H9 (cell line): Measurements from ENCODE around the gene IL6ST. TPM values are rescaled to one million over a fixed set of nuclear protein-coding genes. Genes with fewer than 3 reads are reported as not detected.

ENCODE experiments used
- DNase-seq: peaks from one replicate; pipeline ENCODE4 v3.0.0-alpha.2; 2017
- H2AFZ ChIP-seq: one replicate; pipeline ENCODE4 v1.6.1; 2013; ENCODE audit warnings: mild to moderate bottlenecking, low read length, control low read depth, moderate library complexity
- H2AK5ac ChIP-seq: 2 replicates; pipeline ENCODE4 v1.6.1; 2013; ENCODE audit warnings: low read length, control low read depth, mixed read lengths; ENCODE audit not compliant: insufficient read length
- H2BK120ac ChIP-seq: one replicate; pipeline ENCODE4 v1.6.1; 2013; ENCODE audit warnings: low read depth, mild to moderate bottlenecking, low read length, control low read depth, inconsistent platforms; ENCODE audit not compliant: poor library complexity, severe bottlenecking
- H2BK12ac ChIP-seq: 2 replicates; pipeline ENCODE4 v1.6.1; 2013; ENCODE audit warnings: low read length, control low read depth, mixed read lengths, low read depth; ENCODE audit not compliant: insufficient read length
- H2BK15ac ChIP-seq: 2 replicates; pipeline ENCODE4 v1.6.1; 2013; ENCODE audit warnings: low read depth, low read length, control low read depth
- H2BK20ac ChIP-seq: one replicate; pipeline ENCODE4 v1.6.1; 2013; ENCODE audit warnings: low read depth, mild to moderate bottlenecking, low read length, control low read depth, inconsistent platforms; ENCODE audit not compliant: poor library complexity, severe bottlenecking
- H2BK5ac ChIP-seq: 2 replicates; pipeline ENCODE4 v1.6.1; 2013; ENCODE audit warnings: low read length, control low read depth, mixed read lengths; ENCODE audit not compliant: insufficient read length
- H3K14ac ChIP-seq: 2 replicates; pipeline ENCODE4 v1.6.1; 2013; ENCODE audit warnings: low read length, control low read depth; ENCODE audit not compliant: insufficient read depth
- H3K18ac ChIP-seq: 2 replicates; pipeline ENCODE4 v1.6.1; 2013; ENCODE audit warnings: low read depth, mild to moderate bottlenecking, mixed read lengths, low read length, control low read depth; ENCODE audit not compliant: insufficient read length
- H3K23ac ChIP-seq: 2 replicates; pipeline ENCODE4 v1.6.1; 2013; ENCODE audit warnings: low read length, control low read depth, mixed read lengths, low read depth; ENCODE audit not compliant: insufficient read length
- H3K23me2 ChIP-seq: 2 replicates; pipeline ENCODE4 v1.6.1; 2013; ENCODE audit warnings: low read depth, mild to moderate bottlenecking, mixed read lengths, low read length, control low read depth; ENCODE audit not compliant: insufficient read length, poor library complexity, severe bottlenecking
- H3K27ac ChIP-seq: 2 replicates; pipeline ENCODE4 v1.5.1; 2013; ENCODE audit warnings: low read length, control low read depth, mixed read lengths, low read depth; ENCODE audit not compliant: insufficient read length
- H3K27me3 ChIP-seq: 2 replicates; pipeline ENCODE4 v1.6.1; 2013; ENCODE audit warnings: low read length, control low read depth, inconsistent platforms; ENCODE audit not compliant: insufficient read depth
- H3K4ac ChIP-seq: 2 replicates; pipeline ENCODE4 v1.6.1; 2013; ENCODE audit warnings: low read depth, mild to moderate bottlenecking, control low read depth, inconsistent platforms, low read length, moderate library complexity
- H3K4me1 ChIP-seq: 2 replicates; pipeline ENCODE4 v1.6.1; 2013; ENCODE audit warnings: low read length, control low read depth, inconsistent platforms; ENCODE audit not compliant: insufficient read depth
- H3K4me2 ChIP-seq: 2 replicates; pipeline ENCODE4 v1.6.1; 2013; ENCODE audit warnings: low read length, control low read depth, mixed read lengths; ENCODE audit not compliant: insufficient read length, insufficient read depth
- H3K56ac ChIP-seq: 2 replicates; pipeline ENCODE4 v1.6.1; 2013; ENCODE audit warnings: low read depth, mild to moderate bottlenecking, mixed read lengths, low read length, control low read depth; ENCODE audit not compliant: insufficient read length
- H3K79me1 ChIP-seq: 2 replicates; pipeline ENCODE4 v1.6.1; 2013; ENCODE audit warnings: low read depth, mild to moderate bottlenecking, moderate library complexity, low read length, control low read depth, inconsistent platforms; ENCODE audit not compliant: insufficient read depth, poor library complexity, severe bottlenecking
- H3K79me2 ChIP-seq: 2 replicates; pipeline ENCODE4 v1.6.1; 2013; ENCODE audit warnings: low read length, control low read depth, inconsistent platforms; ENCODE audit not compliant: insufficient read depth
- H3K9ac ChIP-seq: 2 replicates; pipeline ENCODE4 v1.6.1; 2013; ENCODE audit warnings: low read length, control low read depth, mixed read lengths; ENCODE audit not compliant: insufficient read length; ENCODE audit errors: extremely low read depth
- H3K9me3 ChIP-seq: one replicate; pipeline ENCODE4 v1.6.1; 2013; ENCODE audit warnings: low read depth, low read length, inconsistent platforms; ENCODE audit not compliant: control insufficient read depth
- H3T11ph ChIP-seq: one replicate; pipeline ENCODE4 v1.6.1; 2013; ENCODE audit warnings: mild to moderate bottlenecking, low read length, control low read depth, inconsistent platforms
- H4K20me1 ChIP-seq: one replicate; pipeline ENCODE4 v1.6.1; 2013; ENCODE audit not compliant: control insufficient read depth, insufficient read length, insufficient read depth
- H4K5ac ChIP-seq: 2 replicates; pipeline ENCODE4 v1.6.1; 2013; ENCODE audit warnings: low read depth, mild to moderate bottlenecking, mixed read lengths, low read length, control low read depth; ENCODE audit not compliant: insufficient read length
- H4K8ac ChIP-seq: replicated peaks from 2 replicates; pipeline ENCODE4 v1.6.1; 2013; ENCODE audit warnings: low read length, control low read depth, mixed read lengths, low read depth; ENCODE audit not compliant: insufficient read length
- H4K91ac ChIP-seq: 2 replicates; pipeline ENCODE4 v1.6.1; 2013; ENCODE audit warnings: low read depth, mild to moderate bottlenecking, moderate library complexity, mixed read lengths, low read length, control low read depth; ENCODE audit not compliant: insufficient read length
- H3K27ac Mint-ChIP-seq, 3 experiments: 2 replicates in 2 of 3; 3 replicates in 1 of 3; pipeline ENCODE4 v1.8.0; 2020 to 2021; ENCODE audit warnings: mixed read lengths in 3 of 3, mild to moderate bottlenecking in 1 of 3, moderate library complexity in 1 of 3
- H3K27me3 Mint-ChIP-seq: 2 replicates; pipeline ENCODE4 v1.8.0; 2021; ENCODE audit warnings: low read depth, mild to moderate bottlenecking, moderate library complexity, mixed read lengths
- H3K36me3 Mint-ChIP-seq, 3 experiments: 2 replicates in 2 of 3; 3 replicates in 1 of 3; pipeline ENCODE4 v1.8.0; 2020 to 2021; ENCODE audit warnings: low read depth in 3 of 3, mixed read lengths in 3 of 3; ENCODE audit not compliant: insufficient read depth in 1 of 3
- H3K4me1 Mint-ChIP-seq, 2 experiments: 2 replicates each; pipeline ENCODE4 v1.8.0; 2020; ENCODE audit warnings: mixed read lengths in 2 of 2
- H3K4me3 Mint-ChIP-seq, 2 experiments: 2 replicates in 1 of 2; 3 replicates in 1 of 2; pipeline ENCODE4 v1.8.0; 2020 to 2021; ENCODE audit warnings: mild to moderate bottlenecking in 2 of 2, mixed read lengths in 2 of 2, moderate library complexity in 1 of 2
- H3K9me3 Mint-ChIP-seq, 2 experiments: 2 replicates in 1 of 2; 3 replicates in 1 of 2; pipeline ENCODE4 v1.8.0; 2020; ENCODE audit warnings: mild to moderate bottlenecking in 2 of 2, mixed read lengths in 2 of 2, moderate library complexity in 1 of 2
- WGBS: extraction: QIAGEN DNeasy Blood & Tissue Kit; methylation state at CpG from one replicate; pipeline ENCODE4 v1.1.7; 2013; ENCODE audit warnings: missing lambda C conversion rate, low lambda C conversion rate, mixed read lengths; ENCODE audit not compliant: insufficient read length; ENCODE audit errors: extremely low coverage; 5-methylcytosine and 5-hydroxymethylcytosine counted together
- total RNA-seq: library from RNA; stranded (reverse); gene quantifications from 2 replicates; pipeline ENCODE4 v1.2.1, GENCODE V29; 2021
- TF ChIP-seq, protein P1 (sequence below): fragments of 200-600 bp; sonication (generic); conservative IDR thresholded peaks from 3 replicates; pipeline ENCODE4 v1.8.0; 2021; ENCODE audit warnings: antibody characterized with exemption, mild to moderate bottlenecking

Gene IL6ST
- total RNA-seq, 1 experiment from 2014 or later = 11.1 TPM

DNA sequence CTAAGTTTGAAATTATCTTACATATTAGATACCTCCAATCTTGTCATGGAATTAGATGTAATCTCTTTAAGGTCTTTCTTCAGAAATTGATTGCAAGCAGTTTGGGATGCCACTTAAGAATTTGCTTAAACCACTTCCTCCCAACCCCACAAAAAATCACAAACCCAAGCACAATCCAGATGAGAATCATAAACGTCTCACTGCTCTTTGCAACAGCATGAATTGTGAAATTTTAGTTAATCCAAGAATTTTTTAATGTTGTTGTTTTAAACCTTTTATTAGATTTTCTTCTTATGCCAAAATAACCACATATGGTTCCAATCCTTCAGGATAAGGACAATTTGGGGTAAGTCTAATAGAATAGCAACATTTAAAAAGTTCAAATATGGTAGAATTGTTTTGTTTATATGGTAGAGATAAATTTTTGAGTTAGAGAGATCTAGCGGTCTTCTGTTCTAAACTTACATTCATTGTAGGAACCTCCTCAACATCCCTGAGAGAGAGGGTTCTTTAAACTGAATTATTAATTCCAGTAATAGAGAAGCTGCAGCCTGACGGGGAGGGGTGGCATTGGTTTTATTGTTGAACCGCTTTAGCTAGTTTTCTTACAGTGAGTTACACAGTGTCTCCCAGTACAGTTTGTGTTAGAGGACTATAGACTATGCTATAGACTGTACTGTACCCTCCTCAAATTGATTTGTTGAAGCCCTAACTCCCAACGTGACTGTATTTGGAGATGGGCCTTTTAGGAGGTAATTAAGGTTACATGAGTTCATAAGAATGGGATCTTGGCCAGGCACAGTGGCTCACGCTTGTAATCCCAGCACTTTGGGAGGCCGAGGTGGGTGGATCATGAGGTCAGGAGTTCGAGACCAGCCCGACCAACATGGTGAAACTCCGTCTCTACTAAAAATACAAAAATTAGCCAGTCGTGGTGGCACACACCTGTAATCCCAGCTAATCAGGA is 24.8 kb upstream of the IL6ST start:
- H2BK20ac ChIP-seq = no peak overlapping the region
- H3K79me2 ChIP-seq = no peaks in the 10 kb centered on the region
- no peak overlapping the region for H3K9ac ChIP-seq
- no peaks in the 10 kb centered on the region for H3K4me1 ChIP-seq
- H3K4me2 ChIP-seq = no peak overlapping the region
- Mint-ChIP-seq H3K4me1 (no peaks in the 10 kb centered on the region), H3K27me3 (no peaks in the 10 kb centered on the region), H3K4me3 (no peak overlapping the region), H3K9me3 (peaks cover 11% of the 10 kb centered on the region in 2 experiments), H3K27ac (no peak overlapping the region), H3K36me3 (peaks cover 4 to 7% (median 6%) of the 10 kb centered on the region in 3 experiments; a peak in 3 of 7 replicates)
- no peak overlapping the region for H3K4ac ChIP-seq
- WGBS = no CpG with 5 or more reads among the region's 11 CpGs
- no peak overlapping the region for H3K14ac ChIP-seq
- no peak overlapping the region for H2BK12ac ChIP-seq
- no peak overlapping the region for H2AK5ac ChIP-seq
- no peak overlapping the region for H3K27ac ChIP-seq
- no peak overlapping the region for H3K56ac ChIP-seq
- H3K9me3 ChIP-seq = no peaks in the 10 kb centered on the region
- H2BK5ac ChIP-seq = no peak overlapping the region
- no peaks in the 10 kb centered on the region for H4K20me1 ChIP-seq
- no peak overlapping the region for H3K18ac ChIP-seq
- H3T11ph ChIP-seq = no peak overlapping the region
- no peak overlapping the region for H2BK120ac ChIP-seq
- no peak overlapping the region for H4K5ac ChIP-seq
- H3K23me2 ChIP-seq = no peaks in the 10 kb centered on the region
- DNase-seq = no peak
- no peak overlapping the region for H2AFZ ChIP-seq
- H3K79me1 ChIP-seq = no peaks in the 10 kb centered on the region
- H4K8ac ChIP-seq = no peak overlapping the region
- H2BK15ac ChIP-seq = no peak overlapping the region
- H3K27me3 ChIP-seq = no peaks in the 10 kb centered on the region
- TF ChIP-seq, protein P1, sequence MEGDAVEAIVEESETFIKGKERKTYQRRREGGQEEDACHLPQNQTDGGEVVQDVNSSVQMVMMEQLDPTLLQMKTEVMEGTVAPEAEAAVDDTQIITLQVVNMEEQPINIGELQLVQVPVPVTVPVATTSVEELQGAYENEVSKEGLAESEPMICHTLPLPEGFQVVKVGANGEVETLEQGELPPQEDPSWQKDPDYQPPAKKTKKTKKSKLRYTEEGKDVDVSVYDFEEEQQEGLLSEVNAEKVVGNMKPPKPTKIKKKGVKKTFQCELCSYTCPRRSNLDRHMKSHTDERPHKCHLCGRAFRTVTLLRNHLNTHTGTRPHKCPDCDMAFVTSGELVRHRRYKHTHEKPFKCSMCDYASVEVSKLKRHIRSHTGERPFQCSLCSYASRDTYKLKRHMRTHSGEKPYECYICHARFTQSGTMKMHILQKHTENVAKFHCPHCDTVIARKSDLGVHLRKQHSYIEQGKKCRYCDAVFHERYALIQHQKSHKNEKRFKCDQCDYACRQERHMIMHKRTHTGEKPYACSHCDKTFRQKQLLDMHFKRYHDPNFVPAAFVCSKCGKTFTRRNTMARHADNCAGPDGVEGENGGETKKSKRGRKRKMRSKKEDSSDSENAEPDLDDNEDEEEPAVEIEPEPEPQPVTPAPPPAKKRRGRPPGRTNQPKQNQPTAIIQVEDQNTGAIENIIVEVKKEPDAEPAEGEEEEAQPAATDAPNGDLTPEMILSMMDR = no peak
- no peak overlapping the region for H3K23ac ChIP-seq
- H4K91ac ChIP-seq = no peak overlapping the region
